Activated naive CD4-positive, alpha-beta T cell treated with Interleukin-2 at 50 U/mL for 16 hours (primary cell): ENCODE data around the gene AICDA.
"Not testable (repeated sequence)": the region's sequence is repeated elsewhere in the genome, so short reads cannot be mapped to it uniquely, and the experiment has no call there.

ENCODE experiments used
- DNase-seq: peaks from one replicate; pipeline ENCODE4 v3.0.0-alpha.2; 2020

Gene AICDA

GRCh38 chr12:8606890-8607289 is 5.8 kb downstream of the AICDA start:
- DNase-seq, result no peak

GRCh38 chr12:8605057-8605456 is 7.6 kb downstream of the AICDA start:
- no peak for DNase-seq

- no peak for DNase-seq
Measured at GRCh38 chr12:8603856-8604255, 8.8 kb downstream of the AICDA start.

- DNase-seq, result no peak
Measured at GRCh38 chr12:8603286-8603685, 9.4 kb downstream of the AICDA start.

GRCh38 chr12:8596561-8596960 is 16.1 kb downstream of the AICDA start:
- DNase-seq, result no peak

GRCh38 chr12:8594072-8594471 is 18.6 kb downstream of the AICDA start:
- DNase-seq, result no peak

- DNase-seq, result no peak
Measured at GRCh38 chr12:8593246-8593645, 19.4 kb downstream of the AICDA start.

- DNase-seq, result no peak
Measured at GRCh38 chr12:8590842-8591545, 21.7 kb downstream of the AICDA start.

GRCh38 chr12:8589679-8590078 is 23.0 kb downstream of the AICDA start:
- no peak for DNase-seq

- not testable (repeated sequence) for DNase-seq
Measured at GRCh38 chr12:8584478-8584877, 28.2 kb downstream of the AICDA start.

- no peak for DNase-seq
Measured at GRCh38 chr12:8584004-8584403, 28.7 kb downstream of the AICDA start.

- no peak for DNase-seq
Measured at GRCh38 chr12:8581098-8581784, 31.4 kb downstream of the AICDA start.

GRCh38 chr12:8577879-8578278 is 34.8 kb downstream of the AICDA start:
- no peak for DNase-seq

- no peak for DNase-seq
Measured at GRCh38 chr12:8572507-8572906, 40.2 kb downstream of the AICDA start.

GRCh38 chr12:8566525-8566924 is 46.1 kb downstream of the AICDA start:
- no peak for DNase-seq

- not testable (repeated sequence) for DNase-seq
Measured at GRCh38 chr12:8566052-8566451, 46.6 kb downstream of the AICDA start.

- no peak for DNase-seq
Measured at GRCh38 chr12:8564656-8565055, 48.0 kb downstream of the AICDA start.

GRCh38 chr12:8563356-8563755 is 49.3 kb downstream of the AICDA start:
- no peak for DNase-seq

- no peak for DNase-seq
Measured at GRCh38 chr12:8562310-8562709, 50.3 kb downstream of the AICDA start.

GRCh38 chr12:8561011-8561410 is 51.6 kb downstream of the AICDA start:
- no peak for DNase-seq

GRCh38 chr12:8559676-8560075 is 53.0 kb downstream of the AICDA start:
- no peak for DNase-seq

GRCh38 chr12:8556531-8557097 is 56.0 kb downstream of the AICDA start:
- DNase-seq, result no peak

GRCh38 chr12:8554451-8555195 is 58.0 kb downstream of the AICDA start:
- no peak for DNase-seq
